CD4-positive, alpha-beta T cell (primary cell): ENCODE measurements around the gene STX17. TPM values are rescaled to one million over a fixed set of nuclear protein-coding genes. Genes with fewer than 3 reads are reported as not detected.
"Not testable (repeated sequence)": the region's sequence is repeated elsewhere in the genome, so short reads cannot be mapped to it uniquely, and the experiment has no call there.

ENCODE experiments used
- ATAC-seq: fragments of 200-7000 bp; cut with Tn5 transposase; one replicate; pipeline ENCODE4 v1.10.0; 2022; ENCODE audit warnings: mild to moderate bottlenecking; ENCODE audit not compliant: poor library complexity
- CTCF ChIA-PET: fragments of 350-600 bp; sonication (Branson Sonifier 250); formaldehyde crosslinking; loops from one replicate; lab custom pipeline; 2021; ENCODE audit warnings: antibody characterized with exemption, inconsistent platforms; lab: Charles Lee
- POLR2A ChIA-PET: fragments of 350-600 bp; sonication (Branson Sonifier 250); formaldehyde crosslinking; loops from one replicate; lab custom pipeline; 2021; ENCODE audit warnings: antibody characterized with exemption, inconsistent platforms; lab: Charles Lee
- DNase-seq, 14 experiments: peaks; one replicate each; pipeline ENCODE4 v3.0.0-alpha.2; 2013 to 2020; ENCODE audit warnings: mixed read lengths in 2 of 14
- H3K27ac ChIP-seq, 2 donors: one replicate each; pipeline versions ENCODE4 v1.5.1 to v1.7.0; 2013; ENCODE audit warnings: low read length in 2 of 2, low read depth in 1 of 2, mild to moderate bottlenecking in 1 of 2
- H3K27me3 ChIP-seq, 2 experiments: 1 replicate in 1 of 2; 2 replicates in 1 of 2; pipeline versions ENCODE4 v1.6.1 to v1.7.0; 2013; ENCODE audit warnings: low read length in 2 of 2, control low read depth in 1 of 2, mild to moderate bottlenecking in 1 of 2, moderate library complexity in 1 of 2; ENCODE audit not compliant: insufficient read depth in 2 of 2, control insufficient read depth in 1 of 2
- H3K36me3 ChIP-seq: one replicate; pipeline ENCODE4 v1.6.1; 2013; ENCODE audit warnings: low read length, control low read depth; ENCODE audit not compliant: insufficient read depth
- H3K4me1 ChIP-seq: one replicate; pipeline ENCODE4 v1.6.1; 2013; ENCODE audit warnings: low read length, control low read depth; ENCODE audit not compliant: insufficient read depth
- H3K4me3 ChIP-seq: one replicate; pipeline ENCODE4 v1.5.1; 2013; ENCODE audit warnings: mild to moderate bottlenecking, low read length, moderate library complexity
- H3K9me3 ChIP-seq, 2 experiments: 1 replicate in 1 of 2; 2 replicates in 1 of 2; pipeline versions ENCODE4 v1.6.1 to v1.7.0; 2013; ENCODE audit warnings: low read length in 2 of 2, mild to moderate bottlenecking in 2 of 2, control low read depth in 1 of 2, moderate library complexity in 1 of 2; ENCODE audit not compliant: control insufficient read depth in 1 of 2, insufficient read depth in 1 of 2
- H3K27ac Mint-ChIP-seq: one replicate; pipeline ENCODE4 v1.8.0; 2020; ENCODE audit warnings: mixed read lengths
- H3K27me3 Mint-ChIP-seq: one replicate; pipeline ENCODE4 v1.8.0; 2021; ENCODE audit warnings: mixed read lengths
- H3K36me3 Mint-ChIP-seq: one replicate; pipeline ENCODE4 v1.8.0; 2021; ENCODE audit warnings: low read depth, mixed read lengths
- H3K4me1 Mint-ChIP-seq: one replicate; pipeline ENCODE4 v1.8.0; 2021; ENCODE audit warnings: low read depth, mixed read lengths
- H3K4me3 Mint-ChIP-seq: one replicate; pipeline ENCODE4 v1.8.0; 2020; ENCODE audit warnings: mild to moderate bottlenecking, mixed read lengths
- H3K9me3 Mint-ChIP-seq: one replicate; pipeline ENCODE4 v1.8.0; 2020; ENCODE audit warnings: mixed read lengths
- CTCF ChIP-seq: fragments of 200-600 bp; IDR thresholded peaks from one replicate; pipeline ENCODE4 v1.8.0; 2022; ENCODE audit warnings: antibody characterized with exemption, mild to moderate bottlenecking
- intact Hi-C, 2 experiments: fragments of 100-400 bp; cut with DNase I in 1 of 2; cut with micrococcal nuclease in 1 of 2; formaldehyde crosslinking; loops; one replicate each; pipeline versions ENCODE4 v1.15.1 to v1.9.0; 2023 to 2025; cut with DNase I, micrococcal nuclease
- polyA plus RNA-seq, 2 donors: library from polyadenylated mRNA; unstranded; fragments of 120-200 nt; gene quantifications; one replicate each; pipeline ENCODE4 v1.2.1, GENCODE V29; 2013
- total RNA-seq, 174 experiments: library from RNA in 2 of 174; stranded (reverse) in 2 of 174; gene quantifications; one replicate each; pipeline ENCODE4 v1.2.3 and lab custom pipeline; 2021 to 2026

STX17 gene
- total RNA-seq: 10 to 100 TPM; 29.3 to 31.3 TPM
- polyA plus RNA-seq (2013, experiment 1 of 2): 27.7 TPM
- polyA plus RNA-seq (2013, experiment 2 of 2): 30.2 TPM
- 33.0 to 118 (median 66.2) reads per million in 172 experiments for total RNA-seq (lab: John Stamatoyannopoulos, UW)

- Mint-ChIP-seq H3K36me3 (peaks cover 17% of the 10 kb centered on the region), H3K4me3 (peak within 1 kb of the TSS; percentile 100), H3K27me3 (no peaks in the 10 kb centered on the region), H3K27ac (peak within 1 kb of the TSS; percentile 100), H3K4me1 (peaks cover 46% of the 10 kb centered on the region), H3K9me3 (no peaks in the 10 kb centered on the region)
- no peaks in the 10 kb centered on the region for H3K36me3 ChIP-seq
- DNase-seq (peak; percentile 69 to 92 (median 79)), ATAC-seq (peak; percentile 89)
- peaks cover 11% of the 10 kb centered on the region for H3K4me1 ChIP-seq
- intact Hi-C loops: loop anchor here (1.0 to 10.0 kb wide), 8 partner anchors 85 to 1491 kb away; partner anchors contain the start of genes ERP44 (in 2 of the 2), INVS (in 2 of the 2), ALG2 (in 1 of the 2) and GALNT12 (in 1 of the 2)
- ChIA-PET POLR2A (interaction anchor here (0.6 to 3.5 kb wide), 17 partner anchors 8 to 1492 kb away, joined by 3 to 49 read pairs (median 4); partner anchors contain the start of genes ERP44, INVS, MRPL50 and NR4A3), CTCF (interaction anchor here (1.6 to 2.1 kb wide), 4 partner anchors 11 to 87 kb away, joined by 4 to 7 read pairs (median 6); partner anchors contain the start of gene NR4A3)
- peak within 1 kb of the TSS; percentile 98 for H3K27ac ChIP-seq
- no peaks in the 10 kb centered on the region for H3K27me3 ChIP-seq
- peak within 1 kb of the TSS; percentile 91 for H3K4me3 ChIP-seq
- no peak for TF ChIP-seq CTCF
- H3K9me3 ChIP-seq: no peaks in the 10 kb centered on the region
Measured at GRCh38 chr9:99906403-99907207, at the start of gene STX17. Gene STX17, plus strand, starts transcription at chr9:99906654. Its CDS starts 8,586 bp downstream, at chr9:99915240.

DNA sequence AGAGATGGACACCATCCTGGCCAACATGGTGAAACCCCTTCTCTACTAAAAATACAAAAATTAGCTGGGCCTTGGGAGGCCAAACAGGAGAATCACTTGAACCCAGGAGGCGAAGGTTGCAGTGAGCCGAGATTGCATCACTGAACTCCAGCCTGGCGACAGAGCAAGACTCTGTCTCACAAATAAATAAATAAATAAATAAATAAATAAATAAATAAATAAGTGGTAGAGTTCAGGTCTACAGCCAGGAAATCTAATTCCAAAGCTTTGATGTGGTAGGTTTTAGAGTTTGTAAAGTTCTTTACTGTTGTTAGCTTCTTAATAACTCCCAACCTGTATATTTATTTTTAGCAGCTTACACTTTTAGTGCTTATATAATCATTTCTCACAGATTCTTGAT is 48.9 kb upstream of the STX17 start:
- H3K27me3 Mint-ChIP-seq, H3K4me3 ChIP-seq, H3K27ac ChIP-seq, DNase-seq, H3K9me3 ChIP-seq, POLR2A ChIA-PET, H3K4me1 ChIP-seq, intact Hi-C loops, H3K9me3 Mint-ChIP-seq, ATAC-seq, H3K4me3 Mint-ChIP-seq, H3K36me3 Mint-ChIP-seq, H3K27me3 ChIP-seq, H3K27ac Mint-ChIP-seq, H3K4me1 Mint-ChIP-seq, H3K36me3 ChIP-seq: not testable (repeated sequence)
- CTCF ChIA-PET: interaction anchor here (1.6 kb wide), 1 partner anchor 27 kb away, joined by 3 read pairs; no protein-coding TSS in a partner anchor

DNA sequence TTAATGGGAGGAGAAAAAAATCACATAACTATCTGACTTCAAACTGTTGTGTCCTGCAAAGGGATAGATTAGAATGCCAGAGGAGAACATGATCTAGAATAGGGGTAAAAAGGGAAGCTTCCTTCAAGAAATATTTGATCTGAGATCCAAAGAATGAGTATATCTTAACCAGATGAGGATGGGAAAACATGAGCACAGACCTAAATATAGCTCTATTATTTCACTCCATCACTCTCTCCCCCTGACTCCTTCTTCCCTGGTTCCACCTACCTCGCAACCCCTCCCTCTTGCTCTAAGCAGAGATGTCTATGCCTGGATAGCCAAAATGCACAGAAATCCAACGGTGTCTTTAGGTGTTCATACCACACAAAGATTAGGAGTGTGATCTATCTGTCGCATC is 48.4 kb upstream of the STX17 start:
- intact Hi-C loops: loop anchor here in 1 of 2 experiments (2.0 kb wide), 1 partner anchor 15 kb away; no protein-coding TSS in a partner anchor
- Histone ChIP-seq H3K9me3 (no peaks in the 10 kb centered on the region), H3K27ac (no peak overlapping the region), H3K36me3 (no peaks in the 10 kb centered on the region), H3K4me1 (no peaks in the 10 kb centered on the region), H3K27me3 (no peaks in the 10 kb centered on the region), H3K4me3 (no peak overlapping the region)
- TF ChIP-seq CTCF: no peak
- Mint-ChIP-seq H3K4me1 (no peaks in the 10 kb centered on the region), H3K36me3 (no peaks in the 10 kb centered on the region), H3K4me3 (no peak overlapping the region), H3K27me3 (no peaks in the 10 kb centered on the region), H3K9me3 (peaks cover 2% of the 10 kb centered on the region), H3K27ac (no peak overlapping the region)
- ChIA-PET CTCF (interaction anchor here (1.6 kb wide), 2 partner anchors 28 to 33 kb away, joined by 3 to 6 read pairs; no protein-coding TSS in a partner anchor), POLR2A (no interaction called here)
- ATAC-seq (no peak), DNase-seq (no peak)
